GM19467 (cell line): ENCODE results near the gene IVD.

Source experiments
- ATAC-seq: cut with Tn5 transposase; IDR thresholded peaks from one replicate; pipeline ENCODE4 v1.9.1; 2021; ENCODE audit warnings: mild to moderate bottlenecking, moderate library complexity; ENCODE audit not compliant: unreplicated experiment

Gene IVD

GRCh38 chr15:40405501-40406381, at the start of gene IVD:
IVD (plus strand) TSS chr15:40405795; CDS start chr15:40405828, 33 bp downstream.
- peak; percentile 79 for ATAC-seq

GRCh38 chr15:40355976-40356585, 49.5 kb upstream of the IVD start:
- no peak for ATAC-seq

- no peak for ATAC-seq
These were observed 48.3 kb upstream of the IVD start for GRCh38 chr15:40357246-40357645.

- peak; percentile 78 for ATAC-seq
These were observed 47.7 kb upstream of the IVD start, which contains the start of gene DISP2 for GRCh38 chr15:40357723-40358470. DISP2 (plus strand) TSS chr15:40358219; CDS start chr15:40358322, 103 bp downstream.

GRCh38 chr15:40358471-40359353, 46.9 kb upstream of the IVD start:
- ATAC-seq = peak; percentile 11

GRCh38 chr15:40360015-40360414, 45.6 kb upstream of the IVD start:
- ATAC-seq = no peak

GRCh38 chr15:40361640-40362039, 44.0 kb upstream of the IVD start:
- no peak for ATAC-seq

GRCh38 chr15:40363611-40364010, 42.0 kb upstream of the IVD start:
- ATAC-seq = no peak

GRCh38 chr15:40364251-40364650, 41.3 kb upstream of the IVD start:
- no peak for ATAC-seq

GRCh38 chr15:40365016-40365415, 40.6 kb upstream of the IVD start:
- no peak for ATAC-seq

- ATAC-seq = no peak
These were observed 39.8 kb upstream of the IVD start for GRCh38 chr15:40365624-40366456.

- no peak for ATAC-seq
These were observed 38.9 kb upstream of the IVD start for GRCh38 chr15:40366457-40367370.

GRCh38 chr15:40367371-40367685, 38.3 kb upstream of the IVD start:
- no peak for ATAC-seq

- peak; percentile 79 for ATAC-seq
These were observed 37.6 kb upstream of the IVD start for GRCh38 chr15:40367686-40368611.

- ATAC-seq = no peak
These were observed 36.7 kb upstream of the IVD start for GRCh38 chr15:40368719-40369473.

GRCh38 chr15:40369474-40369869, 36.1 kb upstream of the IVD start:
- ATAC-seq = no peak

- no peak for ATAC-seq
These were observed 35.6 kb upstream of the IVD start for GRCh38 chr15:40369971-40370370.
